Motor neuron (in vitro differentiated cells): ENCODE measurements around the gene RASD2. TPM values are rescaled to one million over a fixed set of nuclear protein-coding genes. Genes with fewer than 3 reads are reported as not detected.

ENCODE experiments used
- ATAC-seq, 8 experiments: fragments of 200-7000 bp; cut with Tn5 transposase; replicated peaks in 6 of 8; 2 replicates each; pipeline ENCODE4 v1.8.0; 2021; ENCODE audit warnings: mild to moderate bottlenecking in 8 of 8, moderate library complexity in 8 of 8
- H3K27ac ChIP-seq, 2 donors: fragments of 250-450 bp; sonication (Bioruptor Pico); 2 replicates each; pipeline ENCODE4 v1.9.0; 2021; ENCODE audit warnings: antibody characterized with exemption in 2 of 2, mild to moderate bottlenecking in 2 of 2, moderate library complexity in 1 of 2
- H3K4me1 ChIP-seq, 2 donors: fragments of 250-450 bp; sonication (Bioruptor Pico); replicated peaks in 1 of 2; 2 replicates each; pipeline ENCODE4 v1.6.1; 2021; ENCODE audit warnings: antibody characterized with exemption in 2 of 2, mild to moderate bottlenecking in 2 of 2, moderate library complexity in 1 of 2
- H3K4me3 ChIP-seq, 5 donors: fragments of 250-450 bp; sonication (Bioruptor Pico); 2 replicates each; pipeline ENCODE4 v1.9.0; 2021; ENCODE audit warnings: antibody characterized with exemption in 5 of 5, mild to moderate bottlenecking in 5 of 5, moderate library complexity in 4 of 5
- whole genome bisulfite sequencing, 10 experiments: fragments of 450-650 bp; shearing (Covaris generic); methylation state at CpG; one replicate each; pipeline ENCODE4 v1.0.0; 2022; 5-methylcytosine and 5-hydroxymethylcytosine counted together
- in situ Hi-C, 9 experiments: fragments of 400-800 bp; cut with MboI; loops; one replicate each; pipeline ENCODE4 v1.15.0; 2021; ENCODE audit warnings: low sequenced_read_pairs in 9 of 9, low pct_unique_long_range_greater_than_20kb in 2 of 9; ENCODE audit not compliant: unreplicated experiment in 9 of 9
- total RNA-seq, 8 experiments: library from RNA; unstranded; fragments of 300-600 nt; gene quantifications; 2 replicates each; pipeline versions ENCODE4 v1.2.3 to v1.2.4, GENCODE V29; 2022

The RASD2 gene
- total RNA-seq, 8 experiments from 2014 or later: 0.15 to 14.5 (median 0.75) TPM

GRCh38 chr22:35522225-35523149 lies 18.1 kb upstream of the RASD2 start:
- in situ Hi-C loops: no loop called here
- ATAC-seq: no peak
- 63 to 100% (median 75%) methylated on average over 1 to 9 of the region's 12 CpGs for WGBS, 10 experiments

GRCh38 chr22:35523167-35523947 lies 17.3 kb upstream of the RASD2 start:
- in situ Hi-C loops: no loop called here
- 0 to 68% (median 59%) methylated on average over 1 to 6 of the region's 17 CpGs; no CpG with 5 or more reads in 5 of the 10 experiments for WGBS, 10 experiments
- Histone ChIP-seq H3K4me3 (no peak overlapping the region), H3K4me1 (peaks cover 15 to 27% of the 10 kb centered on the region in 2 donors), H3K27ac (no peak overlapping the region)
- ATAC-seq: peak; percentile 77 to 96 (median 79)

More at GRCh38 chr22:35522225-35523149, 18.1 kb upstream of the RASD2 start:
- H3K4me3 ChIP-seq: no peak overlapping the region
- no peak overlapping the region for H3K27ac ChIP-seq
- H3K4me1 ChIP-seq: peaks cover 20 to 29% of the 10 kb centered on the region in 2 donors

- peak in 4 of 8 experiments; percentile 18 to 45 (median 28) for ATAC-seq
- H3K4me1 ChIP-seq: peaks cover 4 to 16% of the 10 kb centered on the region in 2 donors
- in situ Hi-C loops: no loop called here
- 0 to 100% (median 62%) methylated on average over 1 to 6 of the region's 14 CpGs; no CpG with 5 or more reads in 2 of the 10 experiments for WGBS, 10 experiments
- no peak overlapping the region for H3K4me3 ChIP-seq
- H3K27ac ChIP-seq: no peak overlapping the region
Observed at GRCh38 chr22:35524966-35525686, 15.5 kb upstream of the RASD2 start.

- 45 to 100% (median 72%) methylated on average over 1 to 5 of the region's 12 CpGs; no CpG with 5 or more reads in 2 of the 10 experiments for WGBS, 10 experiments
- Histone ChIP-seq H3K27ac (no peak overlapping the region), H3K4me1 (peaks cover 4 to 16% of the 10 kb centered on the region in 2 donors), H3K4me3 (no peak overlapping the region)
- ATAC-seq: peak in 1 of 8 experiments; percentile 8
- in situ Hi-C loops: no loop called here
Observed at GRCh38 chr22:35525687-35526332, 14.8 kb upstream of the RASD2 start.

- no peak overlapping the region for H3K4me3 ChIP-seq
- 67 to 100% (median 86%) methylated on average over 1 to 11 of the region's 12 CpGs; no CpG with 5 or more reads in 2 of the 10 experiments for WGBS, 10 experiments
- in situ Hi-C loops: no loop called here
- peaks cover 4 to 16% of the 10 kb centered on the region in 2 donors for H3K4me1 ChIP-seq
- ATAC-seq: no peak
- no peak overlapping the region for H3K27ac ChIP-seq
Observed at GRCh38 chr22:35526333-35526979, 14.2 kb upstream of the RASD2 start.

- no peak for ATAC-seq
- Histone ChIP-seq H3K4me1 (peaks cover 0 to 4% of the 10 kb centered on the region in 2 donors), H3K27ac (no peak overlapping the region), H3K4me3 (no peak overlapping the region)
- in situ Hi-C loops: no loop called here
- 83 to 100% (median 100%) methylated on average over 1 of the region's 2 CpGs; no CpG with 5 or more reads in 6 of the 10 experiments for WGBS, 10 experiments
Observed at GRCh38 chr22:35528927-35529326, 11.7 kb upstream of the RASD2 start.

- WGBS, 10 experiments: 0 to 93% (median 86%) methylated on average over 1 to 3 of the region's 4 CpGs; no CpG with 5 or more reads in 6 of the 10 experiments
- no peak overlapping the region for H3K27ac ChIP-seq
- H3K4me1 ChIP-seq: no peaks in the 10 kb centered on the region
- H3K4me3 ChIP-seq: no peak overlapping the region
- no peak for ATAC-seq
- in situ Hi-C loops: no loop called here
Observed at GRCh38 chr22:35530700-35531099, 9.9 kb upstream of the RASD2 start.

GRCh38 chr22:35531202-35531601 lies 9.4 kb upstream of the RASD2 start:
- Histone ChIP-seq H3K4me1 (no peaks in the 10 kb centered on the region), H3K4me3 (no peak overlapping the region), H3K27ac (no peak overlapping the region)
- no peak for ATAC-seq
- WGBS, 10 experiments: 65 to 100% (median 92%) methylated on average over 1 to 6 of the region's 6 CpGs; no CpG with 5 or more reads in 3 of the 10 experiments
- in situ Hi-C loops: no loop called here

GRCh38 chr22:35531676-35532075 lies 9.0 kb upstream of the RASD2 start:
- Histone ChIP-seq H3K27ac (no peak overlapping the region), H3K4me1 (no peaks in the 10 kb centered on the region), H3K4me3 (no peak overlapping the region)
- in situ Hi-C loops: no loop called here
- no peak for ATAC-seq
- 33 to 100% (median 77%) methylated on average over 1 to 2 of the region's 2 CpGs; no CpG with 5 or more reads in 6 of the 10 experiments for WGBS, 10 experiments

- Histone ChIP-seq H3K4me3 (no peak overlapping the region), H3K4me1 (no peaks in the 10 kb centered on the region), H3K27ac (no peak overlapping the region)
- no peak for ATAC-seq
- 65 to 99% (median 89%) methylated on average over 3 to 6 of the region's 6 CpGs; no CpG with 5 or more reads in 2 of the 10 experiments for WGBS, 10 experiments
- in situ Hi-C loops: no loop called here
Observed at GRCh38 chr22:35533365-35534029, 7.1 kb upstream of the RASD2 start.

- in situ Hi-C loops: no loop called here
- H3K4me3 ChIP-seq: no peak overlapping the region
- H3K27ac ChIP-seq: no peak overlapping the region
- 0 to 92% (median 68%) methylated on average over 1 to 2 of the region's 3 CpGs; no CpG with 5 or more reads in 4 of the 10 experiments for WGBS, 10 experiments
- no peaks in the 10 kb centered on the region for H3K4me1 ChIP-seq
- ATAC-seq: no peak
Observed at GRCh38 chr22:35534091-35534490, 6.5 kb upstream of the RASD2 start.
